ENCODE results near the gene SUMO2. TPM values are rescaled to one million over a fixed set of nuclear protein-coding genes. Genes with fewer than 3 reads are reported as not detected.

Gene SUMO2
- total RNA-seq, 1 experiment from 2014 or later: 859 TPM

GRCh38 chr17:75205037-75205792, 22.5 kb upstream of the SUMO2 start, which contains the start of gene NUP85 (continued):
- TF ChIP-seq CTCF (IDR thresholded peaks at IDR 0.05 in 2 of 3, conservative IDR thresholded peaks at IDR 0.05 in 1 of 3; ENCODE audit: borderline replicate concordance in 1 of 3, insufficient read depth in 1 of 3, low read depth in 2 of 3, low read length in 2 of 3) (no peak), EZH2phosphoT487 (IDR thresholded peaks at IDR 0.05; ENCODE audit: borderline replicate concordance) (no peak), ELF1 (IDR thresholded peaks at IDR 0.05; ENCODE audit: borderline replicate concordance, low read depth) (no peak), POLR2A (IDR thresholded peaks at IDR 0.05; ENCODE audit: borderline replicate concordance, extremely low read depth, insufficient read depth, insufficient read length) (peak; percentile 98)

GRCh38 chr17:75199886-75200618, 17.3 kb upstream of the SUMO2 start:
- DNase-seq (ENCODE audit: low read depth, low spot score) (no peak), ATAC-seq (no peak)
- H3K4me3 ChIP-seq (replicated peaks in 1 of 2; ENCODE audit: low read depth in 1 of 2, low read length in 2 of 2): no peak overlapping the region
- POLR2A ChIA-PET: interaction anchor here (1.3 to 2.4 kb wide), 4 partner anchors 12 to 74 kb away, joined by 4 to 26 read pairs (median 4); partner anchors contain the start of gene NT5C
- TF ChIP-seq EZH2 (IDR thresholded peaks at IDR 0.05) (no peak), ZFX (IDR thresholded peaks at IDR 0.05) (no peak)
- RAD21 ChIA-PET (ENCODE audit: low non-redundant PET in 1 of 2, low total read pairs in 2 of 2, uncharacterized antibody in 2 of 2, unreplicated experiment in 2 of 2): interaction anchor here (0.6 to 1.1 kb wide), 5 partner anchors 86 to 239 kb away, joined by 3 to 4 read pairs (median 3); no protein-coding TSS in a partner anchor
- no peaks in the 10 kb centered on the region for H4K20me1 ChIP-seq (ENCODE audit: insufficient read depth)
- H3K4me1 ChIP-seq (ENCODE audit: control insufficient read depth in 1 of 2, insufficient read depth in 2 of 2, low read length in 2 of 2): peaks cover 20 to 37% of the 10 kb centered on the region in 2 experiments
- H2AFZ ChIP-seq (ENCODE audit: low read depth, low read length, poor library complexity, severe bottlenecking): no peak overlapping the region
- peak overlapping the region; percentile 62 for H3K27ac ChIP-seq (ENCODE audit: low read depth, low read length)
- H3K9me2 ChIP-seq (ENCODE audit: insufficient read depth): no peaks in the 10 kb centered on the region
- H3K36me3 ChIP-seq (ENCODE audit: control insufficient read depth in 1 of 2, insufficient read depth in 2 of 2, low read length in 2 of 2): no peaks in the 10 kb centered on the region
- TSS peak; percentile 89 for BruUV-seq (replicated peaks)
- H3K9me3 ChIP-seq (ENCODE audit: control insufficient read depth in 1 of 2, insufficient read depth in 1 of 2, low read depth in 1 of 2, low read length in 2 of 2): no peaks in the 10 kb centered on the region
- H3K27me3 ChIP-seq (ENCODE audit: insufficient read depth, low read length): no peaks in the 10 kb centered on the region
- H3K79me2 ChIP-seq (ENCODE audit: insufficient read depth, low read length): peaks cover 6% of the 10 kb centered on the region; the same call in 1 of the 2 replicates
- CTCF ChIA-PET: interaction anchor here (1.1 to 5.2 kb wide), 7 partner anchors 11 to 130 kb away, joined by 3 to 104 read pairs (median 22); partner anchors contain the start of genes MIF4GD and SUMO2
- intact Hi-C loops (cut with micrococcal nuclease): loop anchor here (1.0 to 5.0 kb wide), 3 partner anchors 75 to 239 kb away; no protein-coding TSS in a partner anchor
- H3K4me2 ChIP-seq (ENCODE audit: low read length): peak overlapping the region; percentile 53
- peak overlapping the region; percentile 53 for H3K9ac ChIP-seq (ENCODE audit: low read length)

Measured in HCT116 (cell line).